ENCODE data around the gene USP3.

GRCh38 chr15:63545520-63545919 is 41.1 kb downstream of the USP3 start:
- TF ChIP-seq EZH2phosphoT487 (IDR thresholded peaks at IDR 0.05; ENCODE audit: borderline replicate concordance, low read length) (no peak), CTCF (IDR thresholded peaks at IDR 0.05; ENCODE audit: low read depth, low read length, poor library complexity, severe bottlenecking) (no peak)

All from DOHH2 (cell line).